Measurements from ENCODE around the gene TACR2. TPM values are rescaled to one million over a fixed set of nuclear protein-coding genes. Genes with fewer than 3 reads are reported as not detected.

The TACR2 gene
- total RNA-seq, 2 experiments from 2014 or later, result not detected

GRCh38 chr10:69385454-69386350 is 31.0 kb downstream of the TACR2 start:
- H3K27me3 Mint-ChIP-seq, result no peaks in the 10 kb centered on the region
- no peaks in the 10 kb centered on the region for H3K9me3 Mint-ChIP-seq
- H3K36me3 Mint-ChIP-seq (ENCODE audit: low read depth), result peaks cover 68% of the 10 kb centered on the region
- ChIA-PET POLR2A (no interaction called here), CTCF (no interaction called here)
- no peak overlapping the region for H3K27ac Mint-ChIP-seq
- no peak for DNase-seq
- peaks cover 18% of the 10 kb centered on the region for H3K4me1 Mint-ChIP-seq
- no peak overlapping the region for H3K4me3 Mint-ChIP-seq

DNA sequence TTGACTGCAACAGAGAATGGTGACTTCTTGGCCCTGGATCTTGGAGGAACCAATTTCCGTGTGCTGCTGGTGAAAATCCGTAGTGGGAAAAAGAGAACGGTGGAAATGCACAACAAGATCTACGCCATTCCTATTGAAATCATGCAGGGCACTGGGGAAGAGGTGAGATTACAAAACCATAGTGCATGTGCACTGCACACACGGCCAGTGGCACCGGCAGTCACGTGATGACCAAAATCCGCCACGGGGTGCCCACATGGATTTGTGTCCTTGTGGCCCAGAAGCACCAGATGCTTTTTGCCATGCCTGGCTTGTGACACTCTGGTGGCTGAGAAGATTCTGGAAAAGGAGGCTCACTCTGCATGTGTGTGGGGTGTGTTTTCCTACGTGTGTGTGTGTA is 32.4 kb downstream of the TACR2 start:
- Mint-ChIP-seq H3K9me3 (no peaks in the 10 kb centered on the region), H3K27me3 (no peaks in the 10 kb centered on the region), H3K36me3 (ENCODE audit: low read depth) (peaks cover 75% of the 10 kb centered on the region), H3K4me3 (no peak overlapping the region), H3K27ac (no peak overlapping the region), H3K4me1 (peaks cover 5% of the 10 kb centered on the region)
- DNase-seq, result no peak
- ChIA-PET POLR2A (no interaction called here), CTCF (no interaction called here)

- POLR2A ChIA-PET, result no interaction called here
- no peak for DNase-seq
- CTCF ChIA-PET, result no interaction called here
- Mint-ChIP-seq H3K27ac (no peak overlapping the region), H3K27me3 (no peaks in the 10 kb centered on the region), H3K9me3 (no peaks in the 10 kb centered on the region), H3K4me3 (no peak overlapping the region), H3K36me3 (ENCODE audit: low read depth) (peaks cover 72% of the 10 kb centered on the region), H3K4me1 (peaks cover 2% of the 10 kb centered on the region)
Measured at GRCh38 chr10:69383558-69383957, 33.2 kb downstream of the TACR2 start.

GRCh38 chr10:69382382-69383117 is 34.2 kb downstream of the TACR2 start:
- CTCF ChIA-PET, result interaction anchor here (1.2 kb wide), 1 partner anchor 10 kb away, joined by 4 read pairs; no protein-coding TSS in a partner anchor
- H3K36me3 Mint-ChIP-seq (ENCODE audit: low read depth), result peaks cover 73% of the 10 kb centered on the region

GRCh38 chr10:69379800-69380199 is 36.9 kb downstream of the TACR2 start:
- CTCF ChIA-PET, result no interaction called here
- peaks cover 8% of the 10 kb centered on the region for H3K4me1 Mint-ChIP-seq
- POLR2A ChIA-PET, result no interaction called here
- no peak overlapping the region for H3K27ac Mint-ChIP-seq
- peaks cover 69% of the 10 kb centered on the region for H3K36me3 Mint-ChIP-seq (ENCODE audit: low read depth)
- H3K4me3 Mint-ChIP-seq, result no peak overlapping the region
- no peaks in the 10 kb centered on the region for H3K27me3 Mint-ChIP-seq
- DNase-seq, result no peak
- no peaks in the 10 kb centered on the region for H3K9me3 Mint-ChIP-seq

More at GRCh38 chr10:69382382-69383117, 34.2 kb downstream of the TACR2 start:
- no peaks in the 10 kb centered on the region for H3K27me3 Mint-ChIP-seq
- DNase-seq, result no peak
- no peaks in the 10 kb centered on the region for H3K9me3 Mint-ChIP-seq
- H3K4me1 Mint-ChIP-seq, result peaks cover 6% of the 10 kb centered on the region
- H3K27ac Mint-ChIP-seq, result no peak overlapping the region
- POLR2A ChIA-PET, result no interaction called here
- H3K4me3 Mint-ChIP-seq, result no peak overlapping the region

- H3K36me3 Mint-ChIP-seq (ENCODE audit: low read depth), result peaks cover 62% of the 10 kb centered on the region
- H3K4me3 Mint-ChIP-seq, result no peak overlapping the region
- ChIA-PET CTCF (no interaction called here), POLR2A (no interaction called here)
- H3K27ac Mint-ChIP-seq, result peak overlapping the region; percentile 41
- H3K4me1 Mint-ChIP-seq, result peaks cover 6% of the 10 kb centered on the region
- no peaks in the 10 kb centered on the region for H3K27me3 Mint-ChIP-seq
- no peak for DNase-seq
- no peaks in the 10 kb centered on the region for H3K9me3 Mint-ChIP-seq
Measured at GRCh38 chr10:69377933-69378332, 38.8 kb downstream of the TACR2 start.

GRCh38 chr10:69377191-69377590 is 39.5 kb downstream of the TACR2 start:
- no peak overlapping the region for H3K27ac Mint-ChIP-seq
- H3K27me3 Mint-ChIP-seq, result no peaks in the 10 kb centered on the region
- no peak for DNase-seq
- ChIA-PET CTCF (no interaction called here), POLR2A (no interaction called here)
- no peaks in the 10 kb centered on the region for H3K9me3 Mint-ChIP-seq
- peaks cover 66% of the 10 kb centered on the region for H3K36me3 Mint-ChIP-seq (ENCODE audit: low read depth)
- no peak overlapping the region for H3K4me3 Mint-ChIP-seq
- H3K4me1 Mint-ChIP-seq, result peaks cover 6% of the 10 kb centered on the region

- peaks cover 68% of the 10 kb centered on the region for H3K36me3 Mint-ChIP-seq (ENCODE audit: low read depth)
- H3K4me3 Mint-ChIP-seq, result no peak overlapping the region
- ChIA-PET CTCF (interaction anchor here (1.0 kb wide), 1 partner anchor 17 kb away, joined by 3 read pairs; no protein-coding TSS in a partner anchor), POLR2A (no interaction called here)
- no peak overlapping the region for H3K27ac Mint-ChIP-seq
- DNase-seq, result no peak
- no peaks in the 10 kb centered on the region for H3K9me3 Mint-ChIP-seq
- H3K4me1 Mint-ChIP-seq, result peaks cover 6% of the 10 kb centered on the region
- H3K27me3 Mint-ChIP-seq, result no peaks in the 10 kb centered on the region
Measured at GRCh38 chr10:69376662-69377061, 40.1 kb downstream of the TACR2 start.

- peaks cover 71% of the 10 kb centered on the region for H3K36me3 Mint-ChIP-seq (ENCODE audit: low read depth)
- no peak overlapping the region for H3K27ac Mint-ChIP-seq
- no peaks in the 10 kb centered on the region for H3K27me3 Mint-ChIP-seq
- H3K4me3 Mint-ChIP-seq, result no peak overlapping the region
- H3K4me1 Mint-ChIP-seq, result peaks cover 6% of the 10 kb centered on the region
- H3K9me3 Mint-ChIP-seq, result no peaks in the 10 kb centered on the region
- DNase-seq, result no peak
- POLR2A ChIA-PET, result no interaction called here
- CTCF ChIA-PET, result interaction anchor here (0.6 to 1.3 kb wide), 3 partner anchors 17 to 272 kb away, joined by 3 read pairs; no protein-coding TSS in a partner anchor
Measured at GRCh38 chr10:69375307-69376151, 41.2 kb downstream of the TACR2 start.

DNA sequence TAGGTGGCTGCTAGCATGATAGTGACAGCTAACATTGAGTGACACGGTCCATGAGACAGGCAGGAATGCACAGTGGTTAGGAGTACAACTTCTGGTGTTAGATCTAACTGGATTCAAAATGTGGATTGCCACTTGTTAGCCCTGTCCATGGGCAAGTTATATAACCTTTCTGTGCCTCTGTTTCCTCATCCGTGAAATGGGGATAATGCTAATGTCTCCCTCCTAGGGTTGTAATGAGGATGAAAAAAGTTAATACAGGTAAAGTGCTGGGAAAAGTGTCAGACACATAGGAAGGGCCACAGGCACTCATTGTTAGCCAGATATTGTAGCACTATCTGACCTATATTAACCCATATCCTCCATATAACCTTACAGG is 41.8 kb downstream of the TACR2 start:
- no peaks in the 10 kb centered on the region for H3K9me3 Mint-ChIP-seq
- H3K36me3 Mint-ChIP-seq (ENCODE audit: low read depth), result peaks cover 71% of the 10 kb centered on the region
- ChIA-PET POLR2A (no interaction called here), CTCF (interaction anchor here (0.6 to 1.3 kb wide), 2 partner anchors 18 to 272 kb away, joined by 3 read pairs; no protein-coding TSS in a partner anchor)
- H3K27ac Mint-ChIP-seq, result no peak overlapping the region
- no peaks in the 10 kb centered on the region for H3K27me3 Mint-ChIP-seq
- H3K4me1 Mint-ChIP-seq, result peaks cover 6% of the 10 kb centered on the region
- no peak overlapping the region for H3K4me3 Mint-ChIP-seq
- DNase-seq, result no peak

GRCh38 chr10:69374242-69374641 is 42.5 kb downstream of the TACR2 start:
- Mint-ChIP-seq H3K9me3 (no peaks in the 10 kb centered on the region), H3K4me1 (peaks cover 6% of the 10 kb centered on the region), H3K27ac (no peak overlapping the region), H3K36me3 (ENCODE audit: low read depth) (peaks cover 70% of the 10 kb centered on the region), H3K27me3 (no peaks in the 10 kb centered on the region), H3K4me3 (no peak overlapping the region)
- ChIA-PET CTCF (interaction anchor here (1.3 kb wide), 1 partner anchor 19 kb away, joined by 3 read pairs; no protein-coding TSS in a partner anchor), POLR2A (no interaction called here)
- no peak for DNase-seq

DNA sequence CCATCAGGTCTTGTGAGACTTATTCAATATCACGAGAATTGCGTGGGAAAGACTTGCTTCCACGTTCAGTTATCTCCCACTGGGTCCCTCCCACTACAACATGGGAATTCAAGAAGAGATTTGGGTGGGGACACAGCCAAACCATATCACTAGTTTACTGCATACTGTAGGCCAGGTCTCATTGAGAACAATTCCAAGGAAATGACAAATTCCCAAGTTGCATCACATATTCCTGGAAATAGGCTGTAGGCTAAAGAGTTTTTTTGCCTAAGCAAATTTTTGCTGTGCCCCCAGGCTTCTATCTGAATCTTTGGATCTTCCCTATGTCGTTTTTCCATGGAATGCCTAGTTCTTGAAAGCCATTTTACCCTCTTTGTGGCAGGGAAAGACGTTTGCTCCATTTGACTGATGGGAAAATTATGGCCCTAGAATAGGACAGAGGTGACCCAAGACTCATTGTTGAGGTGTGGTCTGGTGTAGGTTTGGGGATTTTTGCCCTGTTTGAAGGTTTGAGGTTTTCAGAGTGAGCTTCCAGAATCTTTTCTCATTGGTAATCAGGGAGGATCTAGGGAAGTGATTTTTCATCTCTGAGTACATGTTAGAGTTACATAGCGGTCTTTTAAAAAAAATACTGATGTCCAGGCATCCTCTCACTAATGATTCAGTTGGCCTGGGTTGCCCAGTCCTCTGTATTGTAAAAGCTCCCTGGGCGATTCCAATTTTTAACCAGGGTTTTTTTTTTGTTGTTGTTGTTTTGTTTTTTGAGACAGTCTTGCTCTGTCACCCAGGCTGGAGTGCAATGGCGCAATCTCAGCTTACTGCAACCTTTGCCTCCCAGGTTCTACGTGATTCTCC is 44.4 kb downstream of the TACR2 start:
- Mint-ChIP-seq H3K27ac (no peak overlapping the region), H3K27me3 (no peaks in the 10 kb centered on the region)

More for the DNA sequence above, 44.4 kb downstream of the TACR2 start:
- Mint-ChIP-seq H3K4me3 (no peak overlapping the region), H3K9me3 (no peaks in the 10 kb centered on the region), H3K4me1 (peaks cover 2% of the 10 kb centered on the region), H3K36me3 (ENCODE audit: low read depth) (peaks cover 67% of the 10 kb centered on the region)
- ChIA-PET POLR2A (interaction anchor here (1.1 kb wide), 1 partner anchor 55 kb away, joined by 3 read pairs; no protein-coding TSS in a partner anchor), CTCF (no interaction called here)
- no peak for DNase-seq

Data from activated CD4-positive, alpha-beta memory T cell treated with anti-CD3 and anti-CD28 coated beads, Interleukin-2, amount 10 ng/mL, durations not matched to agents 7 days and 5 days (primary cell).